MCF 10A (cell line): Measurements from ENCODE around the gene MREG. TPM values are rescaled to one million over a fixed set of nuclear protein-coding genes. Genes with fewer than 3 reads are reported as not detected.

Experiments
- BruUV-seq: library from RNA; stranded (reverse); fragments of 400-500 nt; replicated peaks from 2 replicates; lab custom pipeline; 2021; lab: Mats Ljungman, UMichigan
- CTCF ChIA-PET: fragments of 300-600 bp; sonication (Branson Sonifier 250); formaldehyde crosslinking; extraction: SDS; loops from one replicate; lab custom pipeline; 2021; ENCODE audit warnings: antibody characterized with exemption, inconsistent platforms; lab: Yijun Ruan, JAX
- POLR2A ChIA-PET: fragments of 300-600, 350-650 bp; sonication (Branson Sonifier 250); formaldehyde crosslinking; extraction: SDS; loops from one replicate; lab custom pipeline; 2020; ENCODE audit warnings: antibody characterized with exemption, inconsistent platforms; lab: Yijun Ruan, JAX
- DNase-seq: peaks from one replicate; pipeline ENCODE4 v3.0.0-alpha.2; 2018; ENCODE audit not compliant: unreplicated experiment
- H3K27ac Mint-ChIP-seq: one replicate; pipeline ENCODE4 v1.8.0; 2022; ENCODE audit warnings: mild to moderate bottlenecking, low read depth, mixed read lengths; ENCODE audit not compliant: unreplicated experiment
- H3K27me3 Mint-ChIP-seq: one replicate; pipeline ENCODE4 v1.8.0; 2022; ENCODE audit warnings: mixed read lengths; ENCODE audit not compliant: insufficient read depth, unreplicated experiment
- H3K36me3 Mint-ChIP-seq: one replicate; pipeline ENCODE4 v1.8.0; 2022; ENCODE audit warnings: mild to moderate bottlenecking, moderate library complexity, mixed read lengths; ENCODE audit not compliant: insufficient read depth, unreplicated experiment
- H3K4me1 Mint-ChIP-seq: one replicate; pipeline ENCODE4 v1.8.0; 2022; ENCODE audit warnings: mixed read lengths; ENCODE audit not compliant: insufficient read depth, unreplicated experiment
- H3K4me3 Mint-ChIP-seq: one replicate; pipeline ENCODE4 v1.8.0; 2022; ENCODE audit warnings: mild to moderate bottlenecking, moderate library complexity, mixed read lengths; ENCODE audit not compliant: unreplicated experiment
- H3K9me3 Mint-ChIP-seq: one replicate; pipeline ENCODE4 v1.8.0; 2022; ENCODE audit warnings: mixed read lengths; ENCODE audit not compliant: unreplicated experiment
- CTCF ChIP-seq: fragments of 200-600 bp; IDR thresholded peaks from one replicate; pipeline ENCODE4 v1.8.0; 2022; ENCODE audit warnings: antibody characterized with exemption, mild to moderate bottlenecking; ENCODE audit not compliant: unreplicated experiment
- intact Hi-C: fragments of 100-400 bp; cut with micrococcal nuclease; formaldehyde crosslinking; loops from 2 replicates; pipeline ENCODE4 v1.14.1; 2022
- total RNA-seq: library from RNA; stranded (reverse); gene quantifications from 2 replicates; pipeline ENCODE4 v1.2.3, GENCODE V29; 2022

MREG gene
- total RNA-seq, 1 experiment from 2014 or later: 10.4 TPM

DNA sequence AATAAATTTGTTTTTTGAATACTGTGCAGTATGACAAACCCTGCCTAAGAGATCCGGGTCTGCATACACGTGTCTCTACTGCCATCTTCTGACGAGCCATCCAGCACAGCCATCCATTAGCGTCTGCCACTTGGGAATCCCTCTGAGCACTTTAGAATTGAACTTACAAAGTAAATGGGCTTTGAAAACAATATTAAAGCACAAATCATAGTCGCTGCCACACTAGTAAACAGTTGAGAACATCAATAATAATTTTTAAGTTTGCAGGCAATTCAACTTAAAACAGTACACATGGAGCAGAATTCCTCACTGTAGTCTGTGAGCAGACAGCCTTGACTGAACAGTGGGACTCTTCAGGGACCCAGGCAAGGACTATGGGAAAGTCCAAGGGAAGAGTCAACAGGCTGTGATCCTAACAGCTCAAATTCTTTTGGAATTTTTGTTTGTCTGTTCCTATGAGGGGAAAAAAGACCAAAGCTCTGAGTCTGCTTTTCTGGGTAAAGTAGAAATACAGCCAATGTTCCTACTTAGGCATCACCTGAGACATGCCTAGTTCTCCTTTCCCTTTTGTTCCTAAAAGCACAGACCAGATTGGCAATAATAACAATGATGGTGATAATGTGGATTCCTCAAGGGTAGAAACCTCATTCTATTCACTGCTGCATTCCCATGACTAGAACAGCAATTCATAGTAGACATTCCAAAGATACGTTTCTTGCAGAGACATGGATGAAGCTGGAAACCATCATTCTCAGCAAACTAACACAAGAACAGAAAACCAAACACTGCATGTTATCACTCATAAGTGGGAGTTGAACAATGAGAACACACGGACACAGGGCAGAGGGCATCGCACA is 92.9 kb downstream of the MREG start:
- no peak overlapping the region for H3K27ac Mint-ChIP-seq
- H3K4me1 Mint-ChIP-seq: peaks cover 27% of the 10 kb centered on the region
- BruUV-seq: no TSS peak
- intact Hi-C loops: loop anchor here (1.0 to 10.0 kb wide), 9 partner anchors 92 to 1608 kb away; partner anchors contain the start of gene VWC2L
- no peak overlapping the region for H3K4me3 Mint-ChIP-seq
- peak; percentile 90 for TF ChIP-seq CTCF
- ChIA-PET CTCF (interaction anchor here (0.6 to 5.7 kb wide), 26 partner anchors 9 to 980 kb away, joined by 3 to 76 read pairs (median 4); no protein-coding TSS in a partner anchor), POLR2A (interaction anchor here (1.0 kb wide), 1 partner anchor 657 kb away, joined by 3 read pairs; no protein-coding TSS in a partner anchor)
- no peaks in the 10 kb centered on the region for H3K9me3 Mint-ChIP-seq
- DNase-seq: peak; percentile 80
- no peaks in the 10 kb centered on the region for H3K27me3 Mint-ChIP-seq
- no peaks in the 10 kb centered on the region for H3K36me3 Mint-ChIP-seq

GRCh38 chr2:215919624-215920243 is 93.6 kb downstream of the MREG start:
- intact Hi-C loops: loop anchor here (1.0 to 10.0 kb wide), 9 partner anchors 91 to 1607 kb away; partner anchors contain the start of gene VWC2L
- ChIA-PET POLR2A (no interaction called here), CTCF (interaction anchor here (0.6 to 5.7 kb wide), 18 partner anchors 8 to 961 kb away, joined by 3 to 76 read pairs (median 4); no protein-coding TSS in a partner anchor)
- Mint-ChIP-seq H3K4me3 (no peak overlapping the region), H3K27ac (no peak overlapping the region), H3K27me3 (no peaks in the 10 kb centered on the region), H3K9me3 (no peaks in the 10 kb centered on the region), H3K36me3 (no peaks in the 10 kb centered on the region), H3K4me1 (peaks cover 27% of the 10 kb centered on the region)
- TF ChIP-seq CTCF: no peak
- no peak for DNase-seq
- no TSS peak for BruUV-seq

DNA sequence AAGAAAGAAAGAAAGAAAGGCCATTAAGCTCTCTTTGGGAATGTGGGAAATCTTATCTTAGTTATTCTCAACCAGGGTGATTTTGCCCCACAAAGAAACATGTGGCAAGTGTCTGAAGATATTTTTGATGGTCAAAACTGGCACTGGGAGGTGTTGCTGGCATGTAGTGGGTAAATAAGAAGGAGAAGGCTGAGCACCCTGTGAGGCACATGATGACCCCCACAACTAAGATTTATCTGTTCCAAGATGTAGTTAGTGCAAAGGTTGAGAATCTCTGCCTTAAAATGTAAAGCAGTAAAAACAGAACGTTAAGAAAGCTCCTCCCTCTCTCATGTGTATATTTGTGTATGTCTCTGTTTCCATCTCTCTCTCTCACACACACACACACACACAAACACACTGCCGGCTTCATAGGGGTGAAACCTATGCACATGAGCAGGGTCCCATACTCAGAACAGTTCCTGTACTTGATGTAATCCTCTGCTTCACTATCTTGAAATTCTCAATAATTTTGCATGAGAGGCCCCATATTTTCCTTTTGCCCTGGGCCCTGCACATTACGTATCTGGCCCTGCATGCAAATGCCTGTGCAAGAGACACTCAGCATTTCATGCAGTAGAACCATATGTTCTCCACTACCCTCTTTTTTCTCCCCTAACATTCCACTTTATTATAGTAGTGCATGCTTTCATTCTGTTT is 94.3 kb downstream of the MREG start:
- no peak overlapping the region for H3K4me3 Mint-ChIP-seq
- no peaks in the 10 kb centered on the region for H3K9me3 Mint-ChIP-seq
- intact Hi-C loops: no loop called here
- POLR2A ChIA-PET: no interaction called here
- BruUV-seq: no TSS peak
- H3K4me1 Mint-ChIP-seq: peaks cover 27% of the 10 kb centered on the region
- no peak for DNase-seq
- no peaks in the 10 kb centered on the region for H3K36me3 Mint-ChIP-seq
- H3K27ac Mint-ChIP-seq: peak overlapping the region; percentile 97
- CTCF ChIA-PET: interaction anchor here (0.6 to 5.7 kb wide), 17 partner anchors 7 to 1086 kb away, joined by 3 to 76 read pairs (median 3); no protein-coding TSS in a partner anchor
- H3K27me3 Mint-ChIP-seq: no peaks in the 10 kb centered on the region
- TF ChIP-seq CTCF: no peak
